Muscle of back (tissue), 11 donors: ENCODE results near the gene ACAD8. TPM values are rescaled to one million over a fixed set of nuclear protein-coding genes. Genes with fewer than 3 reads are reported as not detected.

Source experiments
- DNase-seq, 3 donors: peaks; one replicate each; pipeline versions ENCODE4 v3.0.0 to v3.0.0-alpha.2; 2013
- polyA plus RNA-seq, 10 donors: library from polyadenylated mRNA; unstranded; fragments of 120-200 nt; gene quantifications; one replicate each; pipeline ENCODE4 v1.2.1, GENCODE V29; 2013; ENCODE audit not compliant: insufficient read length in 10 of 10

The ACAD8 gene
- polyA plus RNA-seq, 10 donors = 16.1 to 25.0 (median 21.3) TPM

- no peak for DNase-seq
Observed at GRCh38 chr11:134287561-134287960, 34.2 kb downstream of the ACAD8 start.

- DNase-seq = no peak
Observed at GRCh38 chr11:134288486-134288885, 35.1 kb downstream of the ACAD8 start.

- DNase-seq = no peak
Observed at GRCh38 chr11:134289167-134289566, 35.8 kb downstream of the ACAD8 start.

- peak in 2 of 3 donors; percentile 34 to 59 for DNase-seq
Observed at GRCh38 chr11:134289789-134290188, 36.4 kb downstream of the ACAD8 start.

- DNase-seq = no peak
Observed at GRCh38 chr11:134290646-134291045, 37.3 kb downstream of the ACAD8 start.

- DNase-seq = no peak
Observed at GRCh38 chr11:134291196-134291595, 37.8 kb downstream of the ACAD8 start.

GRCh38 chr11:134292661-134293060, 39.3 kb downstream of the ACAD8 start:
- DNase-seq = no peak

GRCh38 chr11:134293119-134294113, 40.0 kb downstream of the ACAD8 start:
- DNase-seq = no peak

- no peak for DNase-seq
Observed at GRCh38 chr11:134294664-134295063, 41.3 kb downstream of the ACAD8 start.

GRCh38 chr11:134312223-134312622, 58.9 kb downstream of the ACAD8 start:
- DNase-seq = no peak

- DNase-seq = no peak
Observed at GRCh38 chr11:134312807-134313206, 59.4 kb downstream of the ACAD8 start.

- no peak for DNase-seq
Observed at GRCh38 chr11:134313379-134313778, 60.0 kb downstream of the ACAD8 start.

GRCh38 chr11:134313821-134314607, 60.6 kb downstream of the ACAD8 start:
- DNase-seq = no peak

Other genes with a start within 250 kb of the ACAD8 start
- 100 to 1,000 TPM; 103 to 158 (median 127) TPM for gene JAM3, start 184.5 kb upstream of the ACAD8 start, polyA plus RNA-seq
- 10 to 100 TPM; 11.3 to 19.8 (median 15.8) TPM for gene NCAPD3, start 29.6 kb upstream of the ACAD8 start, polyA plus RNA-seq
- 10 to 100 TPM; 26.6 to 39.4 (median 30.3) TPM for gene VPS26B, start 28.9 kb upstream of the ACAD8 start, polyA plus RNA-seq
- gene THYN1, start 216 bp upstream of the ACAD8 start, polyA plus RNA-seq = 10 to 100 TPM; 30.3 to 37.3 (median 33.1) TPM
- under 1 TPM in 6 of 10 donors, not detected in 4; 0.05 to 0.26 (median 0.11) TPM for gene GLB1L3, start 22.8 kb downstream of the ACAD8 start, polyA plus RNA-seq
- 1 to 10 TPM in 2 of 10 donors, under 1 TPM in 8; 0.50 to 1.2 (median 0.71) TPM for gene GLB1L2, start 78.4 kb downstream of the ACAD8 start, polyA plus RNA-seq
- under 1 TPM; 0.19 to 0.48 (median 0.29) TPM for gene B3GAT1, start 158.7 kb downstream of the ACAD8 start, polyA plus RNA-seq